Erythroblast (primary cell): ENCODE data around the gene ZNF423.

ENCODE experiments used
- GATA1 ChIP-seq: IDR thresholded peaks from 2 replicates; pipeline ENCODE4 v1.6.1; 2011; ENCODE audit warnings: low read depth, mild to moderate bottlenecking, control low read depth, low read length, moderate library complexity
- POLR2A ChIP-seq: IDR thresholded peaks from 2 replicates; pipeline ENCODE4 v1.6.1; 2011; ENCODE audit warnings: mild to moderate bottlenecking, low read length

GRCh38 chr16:49809062-49809461 is 46.9 kb downstream of the ZNF423 start:
- TF ChIP-seq POLR2A (no peak), GATA1 (no peak)
